GM12878 (cell line): Measurements from ENCODE around the gene ASAP2. TPM values are rescaled to one million over a fixed set of nuclear protein-coding genes. Genes with fewer than 3 reads are reported as not detected.

Source experiments
- ATAC-seq: fragments of 200-7000 bp; cut with Tn5 transposase; 3 replicates; pipeline ENCODE4 v1.9.1; 2020; ENCODE audit warnings: mild to moderate bottlenecking, moderate library complexity
- BruUV-seq: library from RNA; stranded (reverse); fragments of 400-500 nt; replicated peaks from 2 replicates; lab custom pipeline; 2021; lab: Mats Ljungman, UMichigan
- CTCF ChIA-PET: fragments of 300-600 bp; sonication (Branson Sonifier 250); formaldehyde crosslinking; extraction: SDS; loops from one replicate; lab custom pipeline; 2021; ENCODE audit warnings: inconsistent platforms; lab: Yijun Ruan, JAX
- POLR2A ChIA-PET: fragments of 350-600 bp; formaldehyde crosslinking; extraction: SDS; loops from one replicate; lab custom pipeline; 2021; ENCODE audit warnings: inconsistent platforms; lab: Charles Lee
- RAD21 ChIA-PET: fragments of 300-600 bp; sonication (Branson Sonifier 250); formaldehyde crosslinking; loops from one replicate; lab custom pipeline; 2023; ENCODE audit warnings: antibody characterized with exemption; ENCODE audit not compliant: unreplicated experiment; lab: Charles Lee
- SMC1A ChIA-PET: fragments of 300-600 bp; sonication (Branson Sonifier 250); formaldehyde crosslinking; loops from one replicate; lab custom pipeline; 2023; ENCODE audit not compliant: unreplicated experiment, uncharacterized antibody; lab: Charles Lee
- DNase-seq: peaks from one replicate; pipeline ENCODE4 v3.0.0-alpha.2; 2011; ENCODE audit warnings: low read depth, low spot score
- FAIRE-seq: peaks from 3 replicates; lab custom pipeline; 2011; peaks lifted over from hg19 to GRCh38; lab: Jason Lieb, UNC
- H2AFZ ChIP-seq: 2 replicates; pipeline ENCODE4 v1.6.0; 2011; ENCODE audit warnings: low read depth, low read length, control low read depth; ENCODE audit not compliant: control insufficient read depth
- H3K27ac ChIP-seq: 2 replicates; pipeline ENCODE4 v1.5.1; 2011; ENCODE audit warnings: control low read depth; ENCODE audit not compliant: control insufficient read depth, insufficient read depth
- H3K27me3 ChIP-seq, 2 experiments: replicated peaks in 1 of 2; 2 replicates each; pipeline versions ENCODE4 v1.6.0 to v1.6.1; 2011; ENCODE audit warnings: low read length in 1 of 2; ENCODE audit not compliant: control insufficient read depth in 2 of 2, insufficient read depth in 2 of 2
- H3K36me3 ChIP-seq, 2 experiments: 2 replicates each; pipeline ENCODE4 v1.5.1; 2011; ENCODE audit warnings: low read length in 1 of 2; ENCODE audit not compliant: control insufficient read depth in 2 of 2, insufficient read depth in 2 of 2
- H3K4me1 ChIP-seq: 2 replicates; pipeline ENCODE4 v1.6.1; 2011; ENCODE audit warnings: mild to moderate bottlenecking, low read length, moderate library complexity, mixed read lengths; ENCODE audit not compliant: control insufficient read depth, insufficient read depth
- H3K4me2 ChIP-seq: 2 replicates; pipeline ENCODE4 v1.6.0; 2011; ENCODE audit warnings: control low read depth; ENCODE audit not compliant: control insufficient read depth, insufficient read depth
- H3K4me3 ChIP-seq: fragments of 200-600 bp; sonication (generic); 2 replicates; pipeline ENCODE4 v1.5.1; 2016
- H3K79me2 ChIP-seq: 2 replicates; pipeline ENCODE4 v1.6.0; 2011; ENCODE audit warnings: low read length; ENCODE audit not compliant: control insufficient read depth, insufficient read depth
- H3K9ac ChIP-seq: 2 replicates; pipeline ENCODE4 v1.8.0; 2011; ENCODE audit warnings: low read length, control low read depth, mixed read lengths; ENCODE audit not compliant: control insufficient read depth, insufficient read depth
- H3K9me3 ChIP-seq: replicated peaks from 3 replicates; pipeline ENCODE4 v1.5.1; 2011; ENCODE audit warnings: mild to moderate bottlenecking, low read length; ENCODE audit not compliant: control insufficient read depth, insufficient read depth
- H4K20me1 ChIP-seq: 2 replicates; pipeline ENCODE4 v1.6.0; 2011; ENCODE audit not compliant: control insufficient read depth, insufficient read depth
- ELK1 ChIP-seq: IDR thresholded peaks from 2 replicates; pipeline ENCODE4 v1.6.1; 2012; ENCODE audit warnings: low read depth, low read length, improper control_type of control experiment
- IKZF1 ChIP-seq: fragments of 450-650 bp; conservative IDR thresholded peaks from 2 replicates; pipeline ENCODE4 v1.6.1; 2017; ENCODE audit warnings: antibody characterized with exemption, mild to moderate bottlenecking
- NFXL1 ChIP-seq: fragments of 450-650 bp; IDR thresholded peaks from 2 replicates; pipeline ENCODE4 v1.6.1; 2017; ENCODE audit warnings: antibody characterized with exemption, mild to moderate bottlenecking, borderline replicate concordance
- NKRF ChIP-seq: fragments of 450-650 bp; conservative IDR thresholded peaks from 2 replicates; pipeline ENCODE4 v1.6.1; 2017; ENCODE audit warnings: mild to moderate bottlenecking, moderate library complexity
- NR2C1 ChIP-seq: fragments of 450-650 bp; IDR thresholded peaks from 2 replicates; pipeline ENCODE4 v1.6.1; 2017; ENCODE audit warnings: antibody characterized with exemption, mild to moderate bottlenecking, moderate library complexity
- RBBP5 ChIP-seq: fragments of 200-600 bp; sonication (generic); conservative IDR thresholded peaks from 2 replicates; pipeline ENCODE4 v1.6.1; 2016
- SPI1 ChIP-seq: IDR thresholded peaks from 2 replicates; pipeline ENCODE4 v1.6.1; 2011; ENCODE audit warnings: low read depth, mild to moderate bottlenecking, low read length, moderate library complexity, borderline replicate concordance; ENCODE audit not compliant: insufficient read depth
- STAT1 ChIP-seq: fragments of 450-650 bp; conservative IDR thresholded peaks from 2 replicates; pipeline ENCODE4 v1.6.1; 2014; ENCODE audit warnings: antibody characterized with exemption, mild to moderate bottlenecking
- ZBED1 ChIP-seq: IDR thresholded peaks from 2 replicates; pipeline ENCODE4 v1.6.1; 2016; ENCODE audit warnings: borderline replicate concordance
- ZNF622 ChIP-seq: fragments of 450-650 bp; IDR thresholded peaks from 2 replicates; pipeline ENCODE4 v1.6.1; 2017; ENCODE audit warnings: mild to moderate bottlenecking, inconsistent platforms
- WGBS: methylation state at CpG from one replicate; pipeline ENCODE4 v1.1.6; 2016; ENCODE audit warnings: low lambda C conversion rate; ENCODE audit not compliant: insufficient replicate concordance, insufficient coverage; ENCODE audit errors: missing lambda C conversion rate; 5-methylcytosine and 5-hydroxymethylcytosine counted together
- in situ Hi-C: fragments of 300-500 bp; cut with MboI; formaldehyde crosslinking; loops from 9 replicates; pipeline ENCODE4 v1.14.3; 2018; ENCODE audit warnings: mixed read lengths
- intact Hi-C: fragments of 100-400 bp; cut with micrococcal nuclease; formaldehyde crosslinking; loops from one replicate; pipeline ENCODE4 v1.14.2; 2022; ENCODE audit not compliant: unreplicated experiment
- polyA plus RNA-seq, 11 experiments: library from polyadenylated mRNA; depleted of rRNA in 4 of 11; unstranded in 6 of 11; stranded (reverse) in 5 of 11; fragments of >200 nt; fragmentation: Nextera tagmentation in 4 of 11; fragmentation: Illumina TruSeq in 1 of 11; extraction: Ambion mirVana in 4 of 11; extraction: Trizol in 1 of 11; gene quantifications; 1 replicate in 1 of 11; 2 replicates in 10 of 11; pipeline versions ENCODE4 v1.2.1 to v1.2.3, GENCODE V29; 2011 to 2016; ENCODE audit warnings: inconsistent platforms in 2 of 11, missing spikeins in 2 of 11, low read depth in 1 of 11
- total RNA-seq, 4 experiments: library from RNA; depleted of rRNA in 3 of 4; stranded (reverse); fragments of >200 nt in 3 of 4; fragmentation: Illumina TruSeq in 1 of 4; extraction: Trizol in 1 of 4; gene quantifications; 2 replicates each; pipeline versions ENCODE4 v1.2.1 to v1.2.3, GENCODE V29; 2013 to 2021

ASAP2 gene
- total and polyA plus RNA-seq, 10 of the 15 experiments (the other 5 are each of a cell fraction or from before 2014, with no cell fraction given), result 0.05 to 0.27 (median 0.07) TPM; not detected in 4

GRCh38 chr2:9328931-9329330 is 122.3 kb downstream of the ASAP2 start:
- intact Hi-C loops, result no loop called here
- DNase-seq (no peak), ATAC-seq (no peak), FAIRE-seq (no peak)
- ChIA-PET SMC1A (interaction anchor here (0.6 kb wide), 1 partner anchor 358 kb away, joined by 3 read pairs; no protein-coding TSS in a partner anchor), RAD21 (interaction anchor here (1.1 kb wide), 1 partner anchor 186 kb away, joined by 3 read pairs; no protein-coding TSS in a partner anchor), POLR2A (no interaction called here), CTCF (interaction anchor here (0.6 to 2.4 kb wide), 2 partner anchors 10 to 124 kb away, joined by 3 to 5 read pairs; no protein-coding TSS in a partner anchor)
- Histone ChIP-seq H4K20me1 (no peaks in the 10 kb centered on the region), H3K79me2 (no peaks in the 10 kb centered on the region), H3K9ac (no peak overlapping the region), H3K27me3 (peaks cover 0 to 2% of the 10 kb centered on the region in 2 experiments; a peak in 2 of 4 replicates), H3K4me3 (no peak overlapping the region), H3K9me3 (no peaks in the 10 kb centered on the region), H3K36me3 (no peaks in the 10 kb centered on the region), H3K4me2 (no peak overlapping the region), H3K4me1 (no peaks in the 10 kb centered on the region; the same call in 1 of the 2 replicates), H2AFZ (no peak overlapping the region), H3K27ac (no peak overlapping the region)
- in situ Hi-C loops, result no loop called here
- TF ChIP-seq RBBP5 (no peak), ZBED1 (no peak), IKZF1 (no peak), ZNF622 (no peak), STAT1 (no peak), NFXL1 (no peak), ELK1 (no peak), SPI1 (no peak), NR2C1 (no peak), NKRF (no peak)
- WGBS, result 20% methylated on average over 5 of the region's 5 CpGs
- BruUV-seq, result no TSS peak
